A549 (cell line): ENCODE data around the gene EMD. TPM values are rescaled to one million over a fixed set of nuclear protein-coding genes. Genes with fewer than 3 reads are reported as not detected.

ENCODE experiments used
- ATAC-seq, 2 experiments: fragments of 200-7000 bp in 1 of 2; fragments of >200 bp in 1 of 2; cut with Nextera tagmentation in 1 of 2; cut with Tn5 transposase in 1 of 2; 3 replicates each; pipeline versions ENCODE4 v1.8.0 to v1.9.1; 2018 to 2020; ENCODE audit warnings: mild to moderate bottlenecking in 1 of 2, moderate library complexity in 1 of 2
- CTCF ChIA-PET: fragments of 300-600 bp; sonication (Branson Sonifier 250); formaldehyde crosslinking; extraction: SDS; loops from one replicate; lab custom pipeline; 2021; ENCODE audit warnings: antibody characterized with exemption, inconsistent platforms; lab: Yijun Ruan, JAX
- POLR2A ChIA-PET: fragments of 350-600 bp; formaldehyde crosslinking; extraction: SDS; loops from one replicate; lab custom pipeline; 2021; ENCODE audit warnings: antibody characterized with exemption, inconsistent platforms; lab: Yijun Ruan, JAX
- DNase-seq, 2 experiments: peaks; one replicate each; pipeline versions ENCODE4 v3.0.0 to v3.0.0-alpha.2; 2011 to 2016; ENCODE audit warnings: low read depth in 1 of 2, low spot score in 1 of 2
- FAIRE-seq: peaks from 2 replicates; lab custom pipeline; 2011; peaks lifted over from hg19 to GRCh38; lab: Jason Lieb, UNC
- H3K27ac ChIP-seq, 2 experiments: fragments of >200 bp; sonication (Bioruptor Twin); formaldehyde crosslinking; 3 replicates each; pipeline ENCODE4 v1.5.1; 2016 to 2017
- H3K4me1 ChIP-seq: fragments of >200 bp; sonication (Bioruptor Twin); formaldehyde crosslinking; 3 replicates; pipeline ENCODE4 v1.6.1; 2016
- H3K4me2 ChIP-seq: fragments of >200 bp; sonication (Bioruptor Twin); formaldehyde crosslinking; 3 replicates; pipeline ENCODE4 v1.6.1; 2016
- H3K4me3 ChIP-seq: fragments of >200 bp; sonication (Bioruptor Twin); formaldehyde crosslinking; 3 replicates; pipeline ENCODE4 v1.5.1; 2016
- H3K9me3 ChIP-seq: fragments of >200 bp; sonication (Bioruptor Twin); formaldehyde crosslinking; 3 replicates; pipeline ENCODE4 v1.6.1; 2016
- CEBPB ChIP-seq, 2 experiments: fragments of >200 bp in 1 of 2; sonication (Bioruptor Twin) in 1 of 2; formaldehyde crosslinking in 1 of 2; IDR thresholded peaks; 2 replicates each; pipeline ENCODE4 v1.6.1; 2012 to 2016
- CHD2 ChIP-seq: fragments of 150-350 bp; IDR thresholded peaks from 2 replicates; pipeline ENCODE4 v1.6.1; 2014; ENCODE audit warnings: low read length; ENCODE audit not compliant: partially characterized antibody
- CHD4 ChIP-seq: fragments of 200-600 bp; sonication (generic); IDR thresholded peaks from 2 replicates; pipeline ENCODE4 v1.6.1; 2016; ENCODE audit warnings: antibody characterized with exemption, mild to moderate bottlenecking, borderline replicate concordance
- CTCF ChIP-seq: fragments of >200 bp; sonication (Bioruptor Twin); formaldehyde crosslinking; IDR thresholded peaks from 3 replicates; pipeline ENCODE4 v1.5.1; 2016
- ESRRA ChIP-seq: fragments of 150-350 bp; IDR thresholded peaks from 2 replicates; pipeline ENCODE4 v1.6.1; 2014; ENCODE audit warnings: mild to moderate bottlenecking, low read length, borderline replicate concordance
- HOXA7 ChIP-seq: fragments of 250-450 bp; sonication (Bioruptor Pico); IDR thresholded peaks from 2 replicates; pipeline ENCODE4 v1.5.0; 2020; ENCODE audit warnings: mild to moderate bottlenecking, moderate library complexity
- HOXB13 ChIP-seq: fragments of 250-450 bp; sonication (Bioruptor Pico); IDR thresholded peaks from 2 replicates; pipeline ENCODE4 v1.5.0; 2020; ENCODE audit warnings: low read depth, mild to moderate bottlenecking, moderate library complexity
- JUN ChIP-seq, 2 experiments: fragments of >200 bp; sonication (Bioruptor Twin); formaldehyde crosslinking; IDR thresholded peaks; 2 replicates in 1 of 2; 3 replicates in 1 of 2; pipeline ENCODE4 v1.6.1; 2016 to 2017
- MAFK ChIP-seq: fragments of 450-650 bp; IDR thresholded peaks from 2 replicates; pipeline ENCODE4 v1.6.1; 2014; ENCODE audit not compliant: partially characterized antibody
- MAX ChIP-seq: IDR thresholded peaks from 2 replicates; pipeline ENCODE4 v1.6.1; 2012
- PHF8 ChIP-seq: fragments of 200-600 bp; sonication (generic); IDR thresholded peaks from 2 replicates; pipeline ENCODE4 v1.6.1; 2016; ENCODE audit warnings: low read depth, mild to moderate bottlenecking, antibody characterized with exemption, moderate library complexity, borderline replicate concordance
- POLR2A ChIP-seq: IDR thresholded peaks from 2 replicates; pipeline ENCODE4 v1.6.1; 2012; ENCODE audit warnings: mild to moderate bottlenecking, low read length
- RAD21 ChIP-seq, 2 experiments: fragments of >200 bp in 1 of 2; sonication (Bioruptor Twin) in 1 of 2; formaldehyde crosslinking in 1 of 2; IDR thresholded peaks in 1 of 2; conservative IDR thresholded peaks in 1 of 2; 2 replicates in 1 of 2; 3 replicates in 1 of 2; pipeline ENCODE4 v1.6.1; 2012 to 2018; ENCODE audit warnings: inconsistent platforms in 1 of 2
- RNF2 ChIP-seq: fragments of 200-600 bp; sonication (generic); IDR thresholded peaks from 2 replicates; pipeline ENCODE4 v1.6.1; 2016; ENCODE audit warnings: low read depth, mild to moderate bottlenecking, antibody characterized with exemption, moderate library complexity, borderline replicate concordance
- SMC3 ChIP-seq: fragments of >200 bp; sonication (Bioruptor Twin); formaldehyde crosslinking; IDR thresholded peaks from 3 replicates; pipeline ENCODE4 v1.6.1; 2018; ENCODE audit warnings: inconsistent platforms
- TP53 ChIP-seq: fragments of 250-450 bp; sonication (Bioruptor Pico); IDR thresholded peaks from 2 replicates; pipeline ENCODE4 v1.5.0; 2021; ENCODE audit warnings: mild to moderate bottlenecking, moderate library complexity
- USF2 ChIP-seq: fragments of 450-650 bp; IDR thresholded peaks from 2 replicates; pipeline ENCODE4 v1.6.1; 2014; ENCODE audit warnings: antibody characterized with exemption
- ZC3H11A ChIP-seq: fragments of 450-650 bp; IDR thresholded peaks from 2 replicates; pipeline ENCODE4 v1.6.1; 2014; ENCODE audit warnings: antibody characterized with exemption, mild to moderate bottlenecking
- WGBS: methylation state at CpG from one replicate; pipeline ENCODE4 v1.1.6; 2017; ENCODE audit errors: missing lambda C conversion rate; 5-methylcytosine and 5-hydroxymethylcytosine counted together
- polyA plus RNA-seq, 4 experiments: library from polyadenylated mRNA; depleted of rRNA in 3 of 4; stranded (reverse); fragments of >200 nt; fragmentation: RNase III in 1 of 4; extraction: RNeasy Plus Mini Kit Qiagen cat#74134 plus additional on column Dnase treatment in 1 of 4; gene quantifications; 2 replicates in 3 of 4; 3 replicates in 1 of 4; pipeline ENCODE4 v1.2.3, GENCODE V29; 2011 to 2017
- TF ChIP-seq, protein P1 (sequence below): fragments of >200 bp; sonication (Bioruptor Twin); formaldehyde crosslinking; IDR thresholded peaks from 2 replicates; pipeline ENCODE4 v1.6.1; 2016
- TF ChIP-seq, protein P2 (sequence below): fragments of >200 bp; sonication (Bioruptor Twin); formaldehyde crosslinking; IDR thresholded peaks from 3 replicates; pipeline ENCODE4 v1.6.1; 2016

Gene EMD
- polyA plus RNA-seq, 2 of the 4 experiments (the other 2 are of a cell fraction) = 34.6 to 126 TPM

DNA sequence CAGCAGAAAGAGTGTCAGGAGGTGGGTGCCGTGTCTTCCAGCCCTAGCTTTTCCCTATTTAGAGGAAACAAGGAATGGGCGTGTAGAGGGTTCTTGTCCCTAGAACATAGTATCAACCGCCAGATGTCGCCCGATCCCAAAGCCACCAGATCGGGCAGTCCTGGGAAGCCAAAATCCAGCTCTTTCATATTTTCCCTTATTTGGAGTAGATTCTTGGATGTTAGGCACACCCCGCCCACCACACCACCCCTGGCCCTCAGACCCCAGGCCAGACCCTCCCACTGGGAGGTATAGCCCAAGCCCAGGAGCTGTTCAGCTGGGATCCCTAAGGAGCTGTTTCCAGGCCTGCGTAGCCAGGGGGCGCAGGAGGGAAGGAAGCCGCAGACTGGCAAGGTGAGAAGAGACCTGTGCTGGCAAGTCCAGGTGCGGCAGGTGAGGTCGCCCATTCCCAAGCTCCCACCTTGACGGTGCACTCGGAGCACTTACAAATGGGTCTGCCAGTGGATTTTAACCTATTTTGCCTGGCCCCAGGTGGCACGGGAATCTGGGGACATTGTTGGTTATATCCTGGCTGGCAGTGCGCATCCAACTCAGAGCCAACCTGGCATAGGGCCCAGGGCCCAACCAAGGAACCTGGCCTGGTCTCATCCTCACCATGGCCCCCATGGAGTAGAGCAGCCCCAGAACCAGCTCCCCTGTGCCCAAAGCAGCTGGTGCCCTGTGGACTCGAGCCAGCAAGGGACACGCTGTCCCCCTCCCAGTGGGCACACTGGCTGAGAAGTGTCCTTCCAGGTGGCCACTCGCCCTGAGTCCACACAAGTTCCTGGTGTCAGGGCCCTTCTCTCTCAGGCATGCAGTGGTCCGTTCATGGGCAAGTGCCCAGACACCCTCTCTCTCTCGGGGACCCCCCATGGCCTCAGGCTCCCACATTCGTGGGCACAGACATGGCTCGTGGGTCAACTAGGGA lies 5.5 kb upstream of the EMD start:
- no peaks in the 10 kb centered on the region for H3K9me3 ChIP-seq
- ChIA-PET POLR2A (interaction anchor here (0.7 to 1.7 kb wide), 5 partner anchors 10 to 153 kb away, joined by 3 to 17 read pairs (median 4); partner anchors contain the start of genes FAM3A, RPL10 and TAFAZZIN), CTCF (interaction anchor here (0.5 to 3.8 kb wide), 39 partner anchors 8 to 392 kb away, joined by 3 to 49 read pairs (median 4); partner anchors contain the start of genes DNASE1L1, FAM3A, IKBKG and RPL10)
- peak overlapping the region; percentile 86 to 100 for H3K27ac ChIP-seq
- peak overlapping the region; percentile 99 for H3K4me2 ChIP-seq
- TF ChIP-seq, protein P1, sequence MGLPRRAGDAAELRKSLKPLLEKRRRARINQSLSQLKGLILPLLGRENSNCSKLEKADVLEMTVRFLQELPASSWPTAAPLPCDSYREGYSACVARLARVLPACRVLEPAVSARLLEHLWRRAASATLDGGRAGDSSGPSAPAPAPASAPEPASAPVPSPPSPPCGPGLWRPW = no peak
- no peak for TF ChIP-seq PHF8
- TF ChIP-seq CTCF = peak; percentile 95
- no peak for TF ChIP-seq MAFK
- TF ChIP-seq, protein P2, sequence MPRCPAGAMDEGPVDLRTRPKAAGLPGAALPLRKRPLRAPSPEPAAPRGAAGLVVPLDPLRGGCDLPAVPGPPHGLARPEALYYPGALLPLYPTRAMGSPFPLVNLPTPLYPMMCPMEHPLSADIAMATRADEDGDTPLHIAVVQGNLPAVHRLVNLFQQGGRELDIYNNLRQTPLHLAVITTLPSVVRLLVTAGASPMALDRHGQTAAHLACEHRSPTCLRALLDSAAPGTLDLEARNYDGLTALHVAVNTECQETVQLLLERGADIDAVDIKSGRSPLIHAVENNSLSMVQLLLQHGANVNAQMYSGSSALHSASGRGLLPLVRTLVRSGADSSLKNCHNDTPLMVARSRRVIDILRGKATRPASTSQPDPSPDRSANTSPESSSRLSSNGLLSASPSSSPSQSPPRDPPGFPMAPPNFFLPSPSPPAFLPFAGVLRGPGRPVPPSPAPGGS = no peak
- TF ChIP-seq CHD4 = no peak
- TF ChIP-seq ZC3H11A = no peak
- TF ChIP-seq USF2 = no peak
- no peak for TF ChIP-seq RNF2
- TF ChIP-seq CEBPB (IDR thresholded peaks at IDR 0.05) = no peak
- TF ChIP-seq TP53 = no peak
- no peak for TF ChIP-seq CHD2
- 0 out of 2 replicates have a peak, but pooled peaks have one; percentile 43 for TF ChIP-seq MAX
- TF ChIP-seq HOXB13 (CRISPR knock-in tag) = no peak
- no peak for TF ChIP-seq HOXA7 (CRISPR knock-in tag)
- 0 out of 2 replicates have a peak, but pooled peaks have one; percentile 6 for TF ChIP-seq POLR2A
- TF ChIP-seq RAD21 (conservative IDR thresholded peaks at IDR 0.05 in 1 of 2, IDR thresholded peaks at IDR 0.05 in 1 of 2) = peak; percentile 32 to 59; a peak in 4 of 5 replicates
- no peak for TF ChIP-seq ESRRA
- peak; percentile 62 for TF ChIP-seq SMC3
- no peak for TF ChIP-seq JUN (IDR thresholded peaks at IDR 0.05)
- peak; percentile 72 to 88 for DNase-seq
- peak; percentile 67 for FAIRE-seq
- H3K4me1 ChIP-seq = peaks cover 31% of the 10 kb centered on the region
- ATAC-seq = peak; percentile 11 to 50; a peak in 3 of 6 replicates
- H3K4me3 ChIP-seq = peak overlapping the region; percentile 60
- WGBS = 24% methylated on average over 11 of the region's 23 CpGs
